ENCODE results near the gene GPX8. TPM values are rescaled to one million over a fixed set of nuclear protein-coding genes. Genes with fewer than 3 reads are reported as not detected.
A peak's percentile ranks its signal among the peaks of the same experiment; 100 is the strongest.

Gene GPX8
- total and polyA plus RNA-seq, 7 donors, result 1.6 to 4.2 (median 2.4) TPM

GRCh38 chr5:55149308-55149795 is 10.6 kb upstream of the GPX8 start:
- no peak overlapping the region for H3K4me3 ChIP-seq
- H3K36me3 ChIP-seq (ENCODE audit: insufficient read depth in 1 of 2, low read depth in 1 of 2), result no peaks in the 10 kb centered on the region
- H3K27ac ChIP-seq, result no peak overlapping the region
- DNase-seq, result no peak
- intact Hi-C loops (cut with DNase I), result loop anchor here in 1 of 2 donors (10.0 kb wide), 2 partner anchors 195 to 635 kb away; partner anchors contain the start of gene SNX18
- peaks cover 0 to 5% (median 0%) of the 10 kb centered on the region in 3 donors for H3K27me3 ChIP-seq (ENCODE audit: insufficient read depth in 3 of 3, low read length in 2 of 3)
- no peak for ATAC-seq
- no peak for TF ChIP-seq CTCF (IDR thresholded peaks at IDR 0.05)
- no peaks in the 10 kb centered on the region for H3K4me1 ChIP-seq
- WGBS, 3 donors, result 52 to 84% (median 81%) methylated on average over 2 of the region's 2 CpGs
- H3K9me3 ChIP-seq, result no peaks in the 10 kb centered on the region

- WGBS, 3 donors, result 51 to 64% (median 52%) methylated on average over 5 of the region's 5 CpGs
- DNase-seq (no peak), ATAC-seq (no peak)
- Histone ChIP-seq H3K27me3 (ENCODE audit: insufficient read depth in 3 of 3, low read length in 2 of 3) (no peaks in the 10 kb centered on the region), H3K36me3 (ENCODE audit: insufficient read depth in 1 of 2, low read depth in 1 of 2) (no peaks in the 10 kb centered on the region), H3K27ac (no peak overlapping the region), H3K4me1 (no peaks in the 10 kb centered on the region), H3K4me3 (no peak overlapping the region), H3K9me3 (no peaks in the 10 kb centered on the region)
- intact Hi-C loops (cut with DNase I), result no loop called here
- no peak for TF ChIP-seq CTCF (IDR thresholded peaks at IDR 0.05)
Observed at GRCh38 chr5:55151923-55152842, 7.8 kb upstream of the GPX8 start.

- ATAC-seq (no peak), DNase-seq (no peak)
- Histone ChIP-seq H3K27me3 (ENCODE audit: insufficient read depth in 3 of 3, low read length in 2 of 3) (no peaks in the 10 kb centered on the region), H3K9me3 (no peaks in the 10 kb centered on the region), H3K4me1 (no peaks in the 10 kb centered on the region), H3K27ac (no peak overlapping the region), H3K4me3 (no peak overlapping the region), H3K36me3 (ENCODE audit: insufficient read depth in 1 of 2, low read depth in 1 of 2) (no peaks in the 10 kb centered on the region)
- TF ChIP-seq CTCF (IDR thresholded peaks at IDR 0.05), result no peak
- intact Hi-C loops (cut with DNase I), result no loop called here
- 41 to 51% (median 44%) methylated on average over 3 of the region's 3 CpGs for WGBS, 3 donors
Observed at GRCh38 chr5:55154873-55155272, 5.1 kb upstream of the GPX8 start.

GRCh38 chr5:55160493-55161209 is 680 bp downstream of the GPX8 start:
- Histone ChIP-seq H3K27ac (no peak overlapping the region), H3K4me3 (peak overlapping the region; percentile 62), H3K36me3 (ENCODE audit: insufficient read depth in 1 of 2, low read depth in 1 of 2) (no peaks in the 10 kb centered on the region), H3K9me3 (no peaks in the 10 kb centered on the region), H3K27me3 (ENCODE audit: insufficient read depth in 3 of 3, low read length in 2 of 3) (no peaks in the 10 kb centered on the region), H3K4me1 (no peaks in the 10 kb centered on the region)
- intact Hi-C loops (cut with DNase I), result no loop called here
- TF ChIP-seq CTCF (IDR thresholded peaks at IDR 0.05), result no peak
- DNase-seq, result peak; percentile 54 to 63
- WGBS, 3 donors, result 7 to 13% (median 7%) methylated on average over 9 of the region's 9 CpGs
- peak in 2 of 4 donors; percentile 69 to 76 for ATAC-seq
